H9 (cell line): ENCODE results near the gene HPCAL4. TPM values are rescaled to one million over a fixed set of nuclear protein-coding genes. Genes with fewer than 3 reads are reported as not detected.

Experiments
- DNase-seq: peaks from one replicate; pipeline ENCODE4 v3.0.0-alpha.2; 2017
- H2AFZ ChIP-seq: one replicate; pipeline ENCODE4 v1.6.1; 2013; ENCODE audit warnings: mild to moderate bottlenecking, low read length, control low read depth, moderate library complexity
- H2AK5ac ChIP-seq: 2 replicates; pipeline ENCODE4 v1.6.1; 2013; ENCODE audit warnings: low read length, control low read depth, mixed read lengths; ENCODE audit not compliant: insufficient read length
- H2BK120ac ChIP-seq: one replicate; pipeline ENCODE4 v1.6.1; 2013; ENCODE audit warnings: low read depth, mild to moderate bottlenecking, low read length, control low read depth, inconsistent platforms; ENCODE audit not compliant: poor library complexity, severe bottlenecking
- H2BK12ac ChIP-seq: 2 replicates; pipeline ENCODE4 v1.6.1; 2013; ENCODE audit warnings: low read length, control low read depth, mixed read lengths, low read depth; ENCODE audit not compliant: insufficient read length
- H2BK15ac ChIP-seq: 2 replicates; pipeline ENCODE4 v1.6.1; 2013; ENCODE audit warnings: low read depth, low read length, control low read depth
- H2BK20ac ChIP-seq: one replicate; pipeline ENCODE4 v1.6.1; 2013; ENCODE audit warnings: low read depth, mild to moderate bottlenecking, low read length, control low read depth, inconsistent platforms; ENCODE audit not compliant: poor library complexity, severe bottlenecking
- H2BK5ac ChIP-seq: 2 replicates; pipeline ENCODE4 v1.6.1; 2013; ENCODE audit warnings: low read length, control low read depth, mixed read lengths; ENCODE audit not compliant: insufficient read length
- H3K14ac ChIP-seq: 2 replicates; pipeline ENCODE4 v1.6.1; 2013; ENCODE audit warnings: low read length, control low read depth; ENCODE audit not compliant: insufficient read depth
- H3K18ac ChIP-seq: 2 replicates; pipeline ENCODE4 v1.6.1; 2013; ENCODE audit warnings: low read depth, mild to moderate bottlenecking, mixed read lengths, low read length, control low read depth; ENCODE audit not compliant: insufficient read length
- H3K23ac ChIP-seq: 2 replicates; pipeline ENCODE4 v1.6.1; 2013; ENCODE audit warnings: low read length, control low read depth, mixed read lengths, low read depth; ENCODE audit not compliant: insufficient read length
- H3K23me2 ChIP-seq: 2 replicates; pipeline ENCODE4 v1.6.1; 2013; ENCODE audit warnings: low read depth, mild to moderate bottlenecking, mixed read lengths, low read length, control low read depth; ENCODE audit not compliant: insufficient read length, poor library complexity, severe bottlenecking
- H3K27ac ChIP-seq: 2 replicates; pipeline ENCODE4 v1.5.1; 2013; ENCODE audit warnings: low read length, control low read depth, mixed read lengths, low read depth; ENCODE audit not compliant: insufficient read length
- H3K27me3 ChIP-seq: 2 replicates; pipeline ENCODE4 v1.6.1; 2013; ENCODE audit warnings: low read length, control low read depth, inconsistent platforms; ENCODE audit not compliant: insufficient read depth
- H3K4ac ChIP-seq: 2 replicates; pipeline ENCODE4 v1.6.1; 2013; ENCODE audit warnings: low read depth, mild to moderate bottlenecking, control low read depth, inconsistent platforms, low read length, moderate library complexity
- H3K4me1 ChIP-seq: 2 replicates; pipeline ENCODE4 v1.6.1; 2013; ENCODE audit warnings: low read length, control low read depth, inconsistent platforms; ENCODE audit not compliant: insufficient read depth
- H3K4me2 ChIP-seq: 2 replicates; pipeline ENCODE4 v1.6.1; 2013; ENCODE audit warnings: low read length, control low read depth, mixed read lengths; ENCODE audit not compliant: insufficient read length, insufficient read depth
- H3K56ac ChIP-seq: 2 replicates; pipeline ENCODE4 v1.6.1; 2013; ENCODE audit warnings: low read depth, mild to moderate bottlenecking, mixed read lengths, low read length, control low read depth; ENCODE audit not compliant: insufficient read length
- H3K79me1 ChIP-seq: 2 replicates; pipeline ENCODE4 v1.6.1; 2013; ENCODE audit warnings: low read depth, mild to moderate bottlenecking, moderate library complexity, low read length, control low read depth, inconsistent platforms; ENCODE audit not compliant: insufficient read depth, poor library complexity, severe bottlenecking
- H3K79me2 ChIP-seq: 2 replicates; pipeline ENCODE4 v1.6.1; 2013; ENCODE audit warnings: low read length, control low read depth, inconsistent platforms; ENCODE audit not compliant: insufficient read depth
- H3K9ac ChIP-seq: 2 replicates; pipeline ENCODE4 v1.6.1; 2013; ENCODE audit warnings: low read length, control low read depth, mixed read lengths; ENCODE audit not compliant: insufficient read length; ENCODE audit errors: extremely low read depth
- H3K9me3 ChIP-seq: one replicate; pipeline ENCODE4 v1.6.1; 2013; ENCODE audit warnings: low read depth, low read length, inconsistent platforms; ENCODE audit not compliant: control insufficient read depth
- H3T11ph ChIP-seq: one replicate; pipeline ENCODE4 v1.6.1; 2013; ENCODE audit warnings: mild to moderate bottlenecking, low read length, control low read depth, inconsistent platforms
- H4K20me1 ChIP-seq: one replicate; pipeline ENCODE4 v1.6.1; 2013; ENCODE audit not compliant: control insufficient read depth, insufficient read length, insufficient read depth
- H4K5ac ChIP-seq: 2 replicates; pipeline ENCODE4 v1.6.1; 2013; ENCODE audit warnings: low read depth, mild to moderate bottlenecking, mixed read lengths, low read length, control low read depth; ENCODE audit not compliant: insufficient read length
- H4K8ac ChIP-seq: replicated peaks from 2 replicates; pipeline ENCODE4 v1.6.1; 2013; ENCODE audit warnings: low read length, control low read depth, mixed read lengths, low read depth; ENCODE audit not compliant: insufficient read length
- H4K91ac ChIP-seq: 2 replicates; pipeline ENCODE4 v1.6.1; 2013; ENCODE audit warnings: low read depth, mild to moderate bottlenecking, moderate library complexity, mixed read lengths, low read length, control low read depth; ENCODE audit not compliant: insufficient read length
- H3K27ac Mint-ChIP-seq, 3 experiments: 2 replicates in 2 of 3; 3 replicates in 1 of 3; pipeline ENCODE4 v1.8.0; 2020 to 2021; ENCODE audit warnings: mixed read lengths in 3 of 3, mild to moderate bottlenecking in 1 of 3, moderate library complexity in 1 of 3
- H3K27me3 Mint-ChIP-seq: 2 replicates; pipeline ENCODE4 v1.8.0; 2021; ENCODE audit warnings: low read depth, mild to moderate bottlenecking, moderate library complexity, mixed read lengths
- H3K36me3 Mint-ChIP-seq, 3 experiments: 2 replicates in 2 of 3; 3 replicates in 1 of 3; pipeline ENCODE4 v1.8.0; 2020 to 2021; ENCODE audit warnings: low read depth in 3 of 3, mixed read lengths in 3 of 3; ENCODE audit not compliant: insufficient read depth in 1 of 3
- H3K4me1 Mint-ChIP-seq, 2 experiments: 2 replicates each; pipeline ENCODE4 v1.8.0; 2020; ENCODE audit warnings: mixed read lengths in 2 of 2
- H3K4me3 Mint-ChIP-seq, 2 experiments: 2 replicates in 1 of 2; 3 replicates in 1 of 2; pipeline ENCODE4 v1.8.0; 2020 to 2021; ENCODE audit warnings: mild to moderate bottlenecking in 2 of 2, mixed read lengths in 2 of 2, moderate library complexity in 1 of 2
- H3K9me3 Mint-ChIP-seq, 2 experiments: 2 replicates in 1 of 2; 3 replicates in 1 of 2; pipeline ENCODE4 v1.8.0; 2020; ENCODE audit warnings: mild to moderate bottlenecking in 2 of 2, mixed read lengths in 2 of 2, moderate library complexity in 1 of 2
- CTCF ChIP-seq: fragments of 200-600 bp; sonication (generic); conservative IDR thresholded peaks from 3 replicates; pipeline ENCODE4 v1.8.0; 2021; ENCODE audit warnings: antibody characterized with exemption, mild to moderate bottlenecking
- whole genome bisulfite sequencing: extraction: QIAGEN DNeasy Blood & Tissue Kit; methylation state at CpG from one replicate; pipeline ENCODE4 v1.1.7; 2013; ENCODE audit warnings: missing lambda C conversion rate, low lambda C conversion rate, mixed read lengths; ENCODE audit not compliant: insufficient read length; ENCODE audit errors: extremely low coverage; 5-methylcytosine and 5-hydroxymethylcytosine counted together
- total RNA-seq: library from RNA; stranded (reverse); gene quantifications from 2 replicates; pipeline ENCODE4 v1.2.1, GENCODE V29; 2021

Gene HPCAL4
- total RNA-seq, 1 experiment from 2014 or later = 0.15 TPM

- peaks cover 76% of the 10 kb centered on the region for H3K27me3 ChIP-seq
- H4K8ac ChIP-seq = no peak overlapping the region
- Mint-ChIP-seq H3K36me3 (no peaks in the 10 kb centered on the region), H3K4me1 (no peaks in the 10 kb centered on the region), H3K27ac (no peak overlapping the region), H3K4me3 (no peak overlapping the region), H3K9me3 (no peaks in the 10 kb centered on the region; a peak in 3 of 5 replicates), H3K27me3 (peaks cover 99% of the 10 kb centered on the region)
- H3K14ac ChIP-seq = no peak overlapping the region
- TF ChIP-seq CTCF = no peak
- no peak overlapping the region for H3K4me2 ChIP-seq
- no peak overlapping the region for H3K27ac ChIP-seq
- no peak overlapping the region for H3K23ac ChIP-seq
- H4K91ac ChIP-seq = no peak overlapping the region
- H3K4ac ChIP-seq = no peak overlapping the region
- no CpG with 5 or more reads among the region's 2 CpGs for WGBS
- H2AK5ac ChIP-seq = no peak overlapping the region
- no peaks in the 10 kb centered on the region for H3K79me1 ChIP-seq
- H3K56ac ChIP-seq = no peak overlapping the region
- H3K9ac ChIP-seq = no peak overlapping the region
- no peaks in the 10 kb centered on the region for H4K20me1 ChIP-seq
- H3K9me3 ChIP-seq = no peaks in the 10 kb centered on the region
- no peak overlapping the region for H2BK120ac ChIP-seq
- H2BK20ac ChIP-seq = no peak overlapping the region
- H3T11ph ChIP-seq = no peak overlapping the region
- H4K5ac ChIP-seq = no peak overlapping the region
- no peak overlapping the region for H2BK5ac ChIP-seq
- H2BK15ac ChIP-seq = no peak overlapping the region
- H3K23me2 ChIP-seq = no peaks in the 10 kb centered on the region
- no peaks in the 10 kb centered on the region for H3K4me1 ChIP-seq
- H2AFZ ChIP-seq = no peak overlapping the region
- no peak overlapping the region for H2BK12ac ChIP-seq
- no peak for DNase-seq
- H3K18ac ChIP-seq = no peak overlapping the region
- no peaks in the 10 kb centered on the region for H3K79me2 ChIP-seq
Observed at GRCh38 chr1:39678889-39679288, 12.3 kb downstream of the HPCAL4 start.
